Ishikawa (cell line): ENCODE data around the gene NCK2.

Source experiments
- CEBPB ChIP-seq: IDR thresholded peaks from 2 replicates; pipeline ENCODE4 v1.6.1; 2012
- CREB1 ChIP-seq: IDR thresholded peaks from 2 replicates; pipeline ENCODE4 v1.6.1; 2012; ENCODE audit warnings: low read depth
- EGR1 ChIP-seq: IDR thresholded peaks from 2 replicates; pipeline ENCODE4 v1.6.1; 2012
- EP300 ChIP-seq: IDR thresholded peaks from 2 replicates; pipeline ENCODE4 v1.6.1; 2012; ENCODE audit warnings: borderline replicate concordance
- FOXM1 ChIP-seq: IDR thresholded peaks from 2 replicates; pipeline ENCODE4 v1.6.1; 2012; ENCODE audit warnings: low read depth, borderline replicate concordance
- MAX ChIP-seq: IDR thresholded peaks from 2 replicates; pipeline ENCODE4 v1.6.1; 2012
- NFIC ChIP-seq: IDR thresholded peaks from 2 replicates; pipeline ENCODE4 v1.6.1; 2012
- RAD21 ChIP-seq: IDR thresholded peaks from 2 replicates; pipeline ENCODE4 v1.6.1; 2012; ENCODE audit warnings: low read depth
- REST ChIP-seq: IDR thresholded peaks from 2 replicates; pipeline ENCODE4 v1.6.1; 2012; ENCODE audit warnings: low read depth, mild to moderate bottlenecking
- TAF1 ChIP-seq: IDR thresholded peaks from 2 replicates; pipeline ENCODE4 v1.6.1; 2012; ENCODE audit warnings: low read depth, mild to moderate bottlenecking
- TCF12 ChIP-seq: IDR thresholded peaks from 2 replicates; pipeline ENCODE4 v1.6.1; 2012; ENCODE audit warnings: low read depth
- TEAD4 ChIP-seq: IDR thresholded peaks from 2 replicates; pipeline ENCODE4 v1.6.1; 2012
- YY1 ChIP-seq: IDR thresholded peaks from 2 replicates; pipeline ENCODE4 v1.6.1; 2012; ENCODE audit warnings: low read depth
- ZBTB7A ChIP-seq: IDR thresholded peaks from 2 replicates; pipeline ENCODE4 v1.6.1; 2012; ENCODE audit warnings: low read depth
- TF ChIP-seq, protein P1 (sequence below): IDR thresholded peaks from 2 replicates; pipeline ENCODE4 v1.6.1; 2012

Gene NCK2

GRCh38 chr2:105812180-105813044 is 67.7 kb downstream of the NCK2 start:
- no peak for TF ChIP-seq NFIC
- no peak for TF ChIP-seq EGR1
- no peak for TF ChIP-seq MAX
- TF ChIP-seq TEAD4 = no peak
- no peak for TF ChIP-seq CEBPB

- no peak for TF ChIP-seq CEBPB
Measured at GRCh38 chr2:105813045-105813315, 68.3 kb downstream of the NCK2 start.

- no peak for TF ChIP-seq EP300
Measured at GRCh38 chr2:105813405-105813804, 68.7 kb downstream of the NCK2 start.

DNA sequence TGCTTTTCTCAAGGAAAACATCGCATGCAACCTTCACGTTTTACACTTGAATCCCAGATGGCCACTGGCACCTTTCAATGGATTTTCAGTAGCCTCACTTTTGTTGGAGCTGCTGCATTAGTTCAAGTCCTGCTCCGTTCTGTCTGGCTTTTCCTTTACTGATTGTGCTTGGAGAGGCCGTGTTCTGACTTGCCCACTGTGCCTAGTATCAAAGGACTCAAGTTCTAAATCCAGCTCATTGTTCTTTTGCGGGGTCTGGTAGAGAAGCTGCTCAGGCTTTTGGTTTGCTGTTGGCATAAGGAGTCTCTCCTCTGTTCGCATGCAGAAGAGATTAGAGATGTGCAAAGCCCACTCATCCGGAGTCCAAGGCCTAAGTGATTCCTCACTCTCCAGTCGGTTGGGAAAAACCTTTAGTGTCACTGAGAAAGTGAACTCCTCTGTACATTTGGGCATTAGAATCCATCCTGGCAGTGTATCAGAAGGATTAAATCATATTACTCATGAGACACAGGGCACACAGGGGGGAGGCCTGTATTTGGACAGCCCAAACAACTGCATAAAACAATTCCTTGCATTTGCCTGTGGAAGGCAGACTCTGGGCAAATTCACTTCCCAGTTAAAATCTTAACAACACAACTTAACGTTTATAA is 69.7 kb downstream of the NCK2 start:
- TF ChIP-seq, protein P1, sequence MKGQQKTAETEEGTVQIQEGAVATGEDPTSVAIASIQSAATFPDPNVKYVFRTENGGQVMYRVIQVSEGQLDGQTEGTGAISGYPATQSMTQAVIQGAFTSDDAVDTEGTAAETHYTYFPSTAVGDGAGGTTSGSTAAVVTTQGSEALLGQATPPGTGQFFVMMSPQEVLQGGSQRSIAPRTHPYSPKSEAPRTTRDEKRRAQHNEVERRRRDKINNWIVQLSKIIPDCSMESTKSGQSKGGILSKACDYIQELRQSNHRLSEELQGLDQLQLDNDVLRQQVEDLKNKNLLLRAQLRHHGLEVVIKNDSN = no peak
- TF ChIP-seq TEAD4 (no peak), FOXM1 (no peak), EGR1 (no peak), TCF12 (no peak), ZBTB7A (no peak), CEBPB (no peak)

DNA sequence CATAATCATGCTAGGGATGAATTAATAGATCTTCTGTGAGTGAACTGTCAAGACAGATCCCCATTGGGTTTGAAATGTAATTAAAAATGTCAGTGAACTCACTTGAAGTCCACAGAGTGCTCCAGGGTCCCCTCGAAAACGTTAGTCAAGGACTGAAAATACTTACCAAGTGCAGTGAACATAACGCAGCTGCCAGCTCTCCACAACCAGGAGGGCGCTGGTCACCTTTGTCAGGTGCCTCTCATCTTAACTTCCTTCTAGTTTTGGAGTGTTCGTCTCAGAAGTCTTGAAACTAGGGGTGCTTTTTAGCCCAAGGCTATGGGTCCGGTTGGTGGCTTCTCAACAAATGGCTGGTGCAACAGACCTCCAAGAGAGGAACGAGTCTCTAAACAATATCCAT is 70.7 kb downstream of the NCK2 start:
- no peak for TF ChIP-seq TEAD4
- TF ChIP-seq, protein P1 = no peak
- TF ChIP-seq RAD21 = no peak
- TF ChIP-seq REST = no peak
- TF ChIP-seq YY1 = no peak
- TF ChIP-seq CREB1 = no peak
- no peak for TF ChIP-seq EGR1
- TF ChIP-seq ZBTB7A = no peak
- TF ChIP-seq TCF12 = no peak
- TF ChIP-seq EP300 = no peak
- no peak for TF ChIP-seq CEBPB
- TF ChIP-seq FOXM1 = no peak
- no peak for TF ChIP-seq TAF1
- no peak for TF ChIP-seq MAX
- no peak for TF ChIP-seq NFIC

DNA sequence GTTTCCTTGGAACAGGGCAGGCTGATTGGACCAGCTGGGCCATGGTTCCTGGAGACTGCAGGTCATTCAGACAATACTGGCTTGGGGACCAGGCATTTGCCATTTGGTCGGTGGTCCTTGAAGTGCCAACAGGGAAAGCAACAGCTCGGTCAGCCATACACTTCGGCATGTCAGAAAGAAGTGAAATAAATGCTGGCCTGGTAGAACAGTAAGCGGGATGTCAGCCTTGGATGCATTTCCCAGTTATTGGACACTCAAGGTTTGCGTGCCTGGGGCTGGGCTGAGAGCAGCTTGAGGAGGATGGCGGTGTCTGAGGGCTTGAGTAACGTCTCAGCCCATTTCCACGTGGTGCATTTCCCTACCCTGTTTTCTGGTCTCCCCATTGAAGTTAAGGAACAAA is 75.4 kb downstream of the NCK2 start:
- TF ChIP-seq CREB1 (no peak), CEBPB (no peak), YY1 (no peak), EP300 (no peak), TAF1 (no peak), REST (no peak), EGR1 (no peak), TCF12 (no peak), TEAD4 (no peak)

DNA sequence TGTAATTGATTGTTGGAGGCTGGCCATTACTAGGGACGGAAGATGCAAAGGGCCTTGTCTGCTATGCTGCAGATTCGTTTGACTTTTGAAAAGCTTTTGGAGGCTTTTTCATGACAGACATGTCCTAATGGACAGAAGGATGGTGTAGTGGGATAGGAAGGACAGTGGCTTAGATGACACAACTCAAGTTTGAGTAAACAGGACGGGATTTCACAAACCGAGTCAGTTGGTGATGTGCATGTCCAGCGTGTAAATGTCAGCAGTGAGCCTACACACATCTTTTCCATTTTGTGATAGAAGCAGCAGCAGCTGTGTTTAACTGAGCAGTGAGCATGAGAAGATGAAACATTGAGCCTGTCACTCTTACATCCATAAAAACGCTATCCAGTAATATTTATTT is 76.0 kb downstream of the NCK2 start:
- TF ChIP-seq TAF1 (no peak), YY1 (no peak), TEAD4 (no peak), CEBPB (no peak), CREB1 (no peak), FOXM1 (no peak), ZBTB7A (no peak), RAD21 (no peak), NFIC (no peak), EGR1 (no peak), EP300 (no peak), MAX (no peak)
- TF ChIP-seq, protein P1 = no peak
